D721Med (cell line): ENCODE measurements around the gene CRB3.

ENCODE experiments used
- DNase-seq: peaks from one replicate; pipeline ENCODE4 v3.0.0; 2011; ENCODE audit warnings: low spot score; ENCODE audit not compliant: insufficient read length
- FAIRE-seq: peaks from 2 replicates; lab custom pipeline; 2011; peaks lifted over from hg19 to GRCh38; lab: Jason Lieb, UNC
- TF ChIP-seq, protein P1 (sequence below): IDR thresholded peaks from 2 replicates; pipeline ENCODE4 v1.5.1; 2012; ENCODE audit warnings: mild to moderate bottlenecking, control low read depth; ENCODE audit not compliant: insufficient read depth; ENCODE audit errors: missing control alignments

Gene CRB3

DNA sequence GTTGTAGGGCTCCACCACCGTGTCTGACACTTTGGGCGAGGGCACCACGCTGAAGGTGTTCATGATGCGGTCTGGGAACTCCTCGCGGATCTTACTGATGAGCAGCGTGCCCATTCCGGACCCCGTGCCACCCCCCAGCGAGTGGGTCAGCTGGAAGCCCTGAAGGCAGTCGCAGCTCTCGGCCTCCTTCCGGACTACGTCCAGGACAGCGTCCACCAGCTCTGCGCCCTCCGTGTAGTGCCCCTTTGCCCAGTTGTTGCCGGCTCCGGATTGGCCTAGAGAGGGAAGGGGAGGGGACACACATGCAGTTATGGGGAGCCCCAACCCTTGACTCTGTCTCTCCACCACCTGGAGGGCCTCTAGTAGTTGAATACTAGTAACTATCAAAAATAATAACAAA lies 31.9 kb downstream of the CRB3 start:
- TF ChIP-seq, protein P1, sequence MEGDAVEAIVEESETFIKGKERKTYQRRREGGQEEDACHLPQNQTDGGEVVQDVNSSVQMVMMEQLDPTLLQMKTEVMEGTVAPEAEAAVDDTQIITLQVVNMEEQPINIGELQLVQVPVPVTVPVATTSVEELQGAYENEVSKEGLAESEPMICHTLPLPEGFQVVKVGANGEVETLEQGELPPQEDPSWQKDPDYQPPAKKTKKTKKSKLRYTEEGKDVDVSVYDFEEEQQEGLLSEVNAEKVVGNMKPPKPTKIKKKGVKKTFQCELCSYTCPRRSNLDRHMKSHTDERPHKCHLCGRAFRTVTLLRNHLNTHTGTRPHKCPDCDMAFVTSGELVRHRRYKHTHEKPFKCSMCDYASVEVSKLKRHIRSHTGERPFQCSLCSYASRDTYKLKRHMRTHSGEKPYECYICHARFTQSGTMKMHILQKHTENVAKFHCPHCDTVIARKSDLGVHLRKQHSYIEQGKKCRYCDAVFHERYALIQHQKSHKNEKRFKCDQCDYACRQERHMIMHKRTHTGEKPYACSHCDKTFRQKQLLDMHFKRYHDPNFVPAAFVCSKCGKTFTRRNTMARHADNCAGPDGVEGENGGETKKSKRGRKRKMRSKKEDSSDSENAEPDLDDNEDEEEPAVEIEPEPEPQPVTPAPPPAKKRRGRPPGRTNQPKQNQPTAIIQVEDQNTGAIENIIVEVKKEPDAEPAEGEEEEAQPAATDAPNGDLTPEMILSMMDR: no peak
- FAIRE-seq (no peak), DNase-seq (no peak)

DNA sequence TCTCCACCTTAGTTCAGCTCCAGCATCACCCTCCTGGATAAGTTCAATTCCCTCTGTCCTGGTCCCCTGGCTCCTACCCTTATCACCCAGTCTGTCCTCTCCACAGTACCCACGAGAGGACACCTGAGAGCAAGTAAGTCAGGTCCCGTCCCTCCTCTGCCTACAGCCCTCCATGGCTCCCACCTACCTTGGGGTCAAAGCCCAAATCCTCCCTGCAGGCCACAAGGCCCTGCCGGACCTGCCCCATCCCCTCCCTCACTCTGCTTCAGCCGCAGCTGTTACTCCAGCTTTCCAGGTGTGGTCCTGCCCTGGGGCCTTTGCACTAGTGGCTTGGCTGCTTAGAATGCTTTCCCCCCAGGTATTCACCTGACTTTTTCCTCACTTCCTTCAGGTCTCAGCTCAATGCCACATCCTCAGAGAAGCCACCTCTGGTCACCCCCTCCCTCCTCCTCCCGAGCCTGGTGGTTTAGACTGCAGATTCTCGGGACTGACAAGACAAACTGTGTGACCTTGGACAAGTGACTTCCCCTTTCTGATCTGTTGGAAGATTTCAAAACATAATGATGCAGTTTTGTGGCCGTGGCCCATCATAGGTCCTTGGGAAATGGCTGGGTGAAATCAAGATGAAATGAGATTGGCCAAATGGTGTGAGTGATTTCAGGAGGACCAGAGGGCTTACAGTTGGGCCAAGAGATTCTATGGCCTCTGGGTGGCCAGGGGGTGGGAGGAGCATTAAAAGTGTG lies 34.4 kb downstream of the CRB3 start:
- FAIRE-seq (no peak), DNase-seq (no peak)
- TF ChIP-seq, protein P1: no peak

DNA sequence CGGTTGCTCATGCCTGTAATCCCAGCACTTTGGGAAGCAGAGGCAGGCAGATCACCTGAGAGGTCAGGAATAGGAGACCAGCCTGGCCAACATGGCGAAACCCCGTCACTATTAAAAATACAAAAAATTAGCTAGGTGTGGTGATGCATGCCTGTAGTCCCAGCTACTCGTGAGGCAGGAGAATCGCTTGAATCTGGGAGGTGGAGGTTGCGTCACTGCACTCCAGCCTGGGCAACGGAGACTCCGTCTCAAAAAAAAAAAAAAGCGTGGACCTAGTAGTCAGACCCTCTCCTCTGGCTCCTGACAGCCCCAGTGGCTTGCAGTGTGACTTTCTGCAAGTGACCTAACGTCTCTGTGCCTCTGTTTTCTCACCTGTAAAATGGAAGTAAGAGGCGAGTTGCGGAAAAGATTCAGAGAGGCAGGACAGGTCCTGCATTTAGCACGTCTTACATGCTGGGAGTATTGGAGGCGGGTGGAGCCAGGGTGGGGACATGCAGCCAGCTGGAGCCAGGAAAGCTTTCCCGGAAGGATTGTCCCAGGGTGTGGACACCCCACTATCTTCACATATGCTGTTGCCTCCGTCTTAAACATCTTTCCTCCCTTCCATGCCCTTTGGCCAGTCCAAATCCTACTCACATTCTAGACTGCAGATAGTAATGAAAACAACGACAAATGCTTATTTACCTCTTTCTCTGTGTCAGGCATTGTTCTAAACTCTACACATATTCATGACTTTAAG lies 35.1 kb downstream of the CRB3 start:
- FAIRE-seq (no peak), DNase-seq (no peak)
- TF ChIP-seq, protein P1: no peak

- TF ChIP-seq, protein P1: no peak
- DNase-seq (no peak), FAIRE-seq (no peak)
Observed at GRCh38 chr19:6500837-6501739, 37.0 kb downstream of the CRB3 start.

GRCh38 chr19:6501740-6502648 lies 37.9 kb downstream of the CRB3 start, which contains the start of gene TUBB4A:
Gene TUBB4A, minus strand, starts transcription at chr19:6502309. Its CDS starts 97 bp downstream, at chr19:6502212.
- DNase-seq (peak; percentile 96), FAIRE-seq (no peak)
- TF ChIP-seq, protein P1: no peak
